Activated T-helper 2 cell treated with anti-CD3 and anti-CD28 coated beads, Interferon-gamma antibody, Interleukin-2, Interleukin-4, amounts not matched to agents 10 μg/mL and 5 μg/mL and 100 μg/mL, durations not matched to agents 14 hours and 24 hours and 36 hours (primary cell): ENCODE results near the gene CD300LG. TPM values are rescaled to one million over a fixed set of nuclear protein-coding genes. Genes with fewer than 3 reads are reported as not detected.

Source experiments
- DNase-seq: peaks from one replicate; pipeline ENCODE4 v3.0.0; 2021; ENCODE audit warnings: low spot score
- H3K27ac Mint-ChIP-seq: one replicate; pipeline ENCODE4 v1.8.0; 2021; ENCODE audit warnings: mixed read lengths
- H3K27me3 Mint-ChIP-seq: one replicate; pipeline ENCODE4 v1.8.0; 2021; ENCODE audit warnings: low read depth, mixed read lengths
- H3K36me3 Mint-ChIP-seq: one replicate; pipeline ENCODE4 v1.8.0; 2021; ENCODE audit warnings: low read depth, mixed read lengths
- H3K4me1 Mint-ChIP-seq: one replicate; pipeline ENCODE4 v1.8.0; 2021; ENCODE audit warnings: low read depth, mixed read lengths
- H3K4me3 Mint-ChIP-seq: one replicate; pipeline ENCODE4 v1.8.0; 2021; ENCODE audit warnings: low read depth, mild to moderate bottlenecking, moderate library complexity, mixed read lengths
- H3K9me3 Mint-ChIP-seq: one replicate; pipeline ENCODE4 v1.8.0; 2021; ENCODE audit warnings: mixed read lengths
- intact Hi-C: fragments of 100-400 bp; cut with micrococcal nuclease; formaldehyde crosslinking; loops from one replicate; pipeline ENCODE4 v1.15.1; 2023
- total RNA-seq: library from RNA; stranded (reverse); gene quantifications from 2 replicates; pipeline ENCODE4 v1.2.3, GENCODE V29; 2022

CD300LG gene
- total RNA-seq, 1 donor from 2014 or later, result not detected

DNA sequence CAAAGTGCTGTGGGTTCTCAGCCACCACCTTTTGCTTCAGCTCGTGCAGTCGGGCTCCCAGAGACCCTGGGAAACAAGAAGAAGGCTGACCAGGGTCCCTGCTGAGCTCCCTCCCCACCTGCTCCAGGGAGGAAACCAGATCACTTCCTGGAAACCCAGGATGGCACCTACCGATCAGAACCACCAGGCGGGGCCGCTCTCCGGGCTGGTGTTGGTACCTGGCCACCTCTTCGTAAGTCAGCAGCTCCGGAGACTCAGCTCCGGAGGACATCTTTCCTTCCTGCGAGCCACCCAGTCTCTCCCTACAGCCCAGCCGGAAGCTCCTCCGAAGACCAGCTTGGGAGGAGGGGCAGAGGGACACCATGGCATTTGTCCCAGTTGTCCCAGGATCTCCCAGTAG is 33.0 kb upstream of the CD300LG start:
- no peaks in the 10 kb centered on the region for H3K9me3 Mint-ChIP-seq
- H3K4me1 Mint-ChIP-seq, result no peaks in the 10 kb centered on the region
- DNase-seq, result no peak
- peaks cover 10% of the 10 kb centered on the region for H3K27me3 Mint-ChIP-seq
- no peaks in the 10 kb centered on the region for H3K36me3 Mint-ChIP-seq
- no peak overlapping the region for H3K27ac Mint-ChIP-seq
- intact Hi-C loops, result no loop called here
- no peak overlapping the region for H3K4me3 Mint-ChIP-seq

GRCh38 chr17:43814714-43815113 is 32.3 kb upstream of the CD300LG start:
- no peak for DNase-seq
- no peaks in the 10 kb centered on the region for H3K4me1 Mint-ChIP-seq
- intact Hi-C loops, result no loop called here
- no peaks in the 10 kb centered on the region for H3K9me3 Mint-ChIP-seq
- peaks cover 10% of the 10 kb centered on the region for H3K27me3 Mint-ChIP-seq
- no peak overlapping the region for H3K27ac Mint-ChIP-seq
- no peak overlapping the region for H3K4me3 Mint-ChIP-seq
- no peaks in the 10 kb centered on the region for H3K36me3 Mint-ChIP-seq

GRCh38 chr17:43816336-43817320 is 30.3 kb upstream of the CD300LG start:
- Mint-ChIP-seq H3K27ac (no peak overlapping the region), H3K9me3 (no peaks in the 10 kb centered on the region), H3K4me3 (no peak overlapping the region), H3K36me3 (no peaks in the 10 kb centered on the region), H3K27me3 (peaks cover 7% of the 10 kb centered on the region), H3K4me1 (no peaks in the 10 kb centered on the region)
- intact Hi-C loops, result no loop called here
- DNase-seq, result no peak

GRCh38 chr17:43817826-43818225 is 29.1 kb upstream of the CD300LG start:
- no peak overlapping the region for H3K4me3 Mint-ChIP-seq
- H3K27me3 Mint-ChIP-seq, result peaks cover 5% of the 10 kb centered on the region
- no peak overlapping the region for H3K27ac Mint-ChIP-seq
- intact Hi-C loops, result no loop called here
- no peaks in the 10 kb centered on the region for H3K36me3 Mint-ChIP-seq
- H3K9me3 Mint-ChIP-seq, result no peaks in the 10 kb centered on the region
- DNase-seq, result no peak
- H3K4me1 Mint-ChIP-seq, result no peaks in the 10 kb centered on the region

GRCh38 chr17:43818966-43819365 is 28.0 kb upstream of the CD300LG start:
- DNase-seq, result no peak
- Mint-ChIP-seq H3K36me3 (no peaks in the 10 kb centered on the region), H3K4me1 (no peaks in the 10 kb centered on the region), H3K4me3 (no peak overlapping the region), H3K27ac (no peak overlapping the region), H3K27me3 (peaks cover 11% of the 10 kb centered on the region), H3K9me3 (no peaks in the 10 kb centered on the region)
- intact Hi-C loops, result no loop called here

GRCh38 chr17:43820759-43821158 is 26.2 kb upstream of the CD300LG start:
- no peaks in the 10 kb centered on the region for H3K4me1 Mint-ChIP-seq
- no peak overlapping the region for H3K4me3 Mint-ChIP-seq
- H3K36me3 Mint-ChIP-seq, result no peaks in the 10 kb centered on the region
- DNase-seq, result no peak
- intact Hi-C loops, result no loop called here
- H3K27me3 Mint-ChIP-seq, result peaks cover 6% of the 10 kb centered on the region
- H3K9me3 Mint-ChIP-seq, result no peaks in the 10 kb centered on the region
- H3K27ac Mint-ChIP-seq, result no peak overlapping the region

DNA sequence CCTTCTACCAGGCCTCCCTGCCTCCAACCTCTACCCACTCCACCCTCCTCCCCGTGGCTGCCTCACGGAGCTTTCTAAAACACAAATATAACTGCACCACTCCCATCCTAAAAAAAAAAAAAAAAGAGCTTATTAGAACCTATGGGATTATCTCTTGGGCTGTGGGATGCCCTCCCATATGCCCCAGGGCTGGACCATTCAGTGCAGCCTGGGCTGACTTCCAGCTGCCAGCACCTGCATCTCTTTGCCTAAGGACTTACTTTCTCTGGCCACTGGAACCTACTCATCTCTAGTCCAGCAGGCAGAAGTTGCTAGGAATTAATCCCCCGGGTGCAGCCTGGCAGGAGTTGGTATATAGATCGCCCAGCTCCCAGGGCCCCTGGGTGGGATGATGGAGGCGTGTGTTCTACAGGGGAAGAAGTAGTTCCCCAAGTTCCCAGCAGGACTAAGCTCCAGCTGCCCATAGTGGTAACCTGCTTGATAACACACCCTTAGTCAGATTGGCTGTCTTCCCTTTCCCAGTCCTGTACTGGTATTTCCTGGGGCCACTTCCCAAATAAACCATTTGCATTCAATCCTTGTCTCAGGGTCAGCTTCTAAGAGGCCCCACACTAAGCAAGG is 24.3 kb upstream of the CD300LG start:
- H3K9me3 Mint-ChIP-seq, result no peaks in the 10 kb centered on the region
- H3K4me3 Mint-ChIP-seq, result no peak overlapping the region
- H3K27me3 Mint-ChIP-seq, result peaks cover 6% of the 10 kb centered on the region
- intact Hi-C loops, result no loop called here
- no peak for DNase-seq
- no peak overlapping the region for H3K27ac Mint-ChIP-seq
- H3K4me1 Mint-ChIP-seq, result no peaks in the 10 kb centered on the region
- no peaks in the 10 kb centered on the region for H3K36me3 Mint-ChIP-seq

DNA sequence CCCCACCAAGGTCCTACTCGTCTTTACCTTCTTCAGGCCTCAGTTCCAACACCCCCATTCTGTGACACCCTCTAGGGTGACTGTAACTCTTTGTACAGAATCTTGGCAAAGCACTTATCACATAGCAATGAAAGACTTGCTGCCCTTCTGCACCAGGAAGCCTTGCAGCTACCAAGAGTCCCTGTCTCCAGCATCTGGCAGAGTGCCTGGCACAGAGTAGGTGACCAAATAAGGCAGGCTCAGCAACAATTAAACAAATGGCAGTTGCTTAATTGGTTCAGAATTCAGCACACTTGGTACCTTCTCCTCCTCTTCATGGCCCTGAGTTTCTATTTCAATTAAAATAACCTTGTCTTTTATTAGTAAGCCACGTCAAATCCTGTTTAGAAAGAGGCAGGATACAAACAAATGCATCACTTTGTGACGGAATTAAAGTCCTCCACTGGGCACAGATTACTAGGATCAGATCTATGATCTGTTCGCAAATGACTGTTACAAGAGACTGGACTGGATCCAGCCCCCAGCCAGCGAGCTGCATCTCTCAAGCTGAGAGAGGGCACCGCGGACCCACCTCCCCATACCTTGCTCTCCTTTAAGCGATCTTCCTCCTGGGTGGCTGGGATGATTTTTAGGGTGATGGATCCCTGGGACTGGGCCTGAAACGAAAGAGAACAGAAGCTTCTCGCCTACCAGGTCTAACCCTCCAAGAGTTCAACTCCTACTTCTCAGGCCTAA is 23.5 kb upstream of the CD300LG start:
- no peak for DNase-seq
- no peaks in the 10 kb centered on the region for H3K4me1 Mint-ChIP-seq
- no peaks in the 10 kb centered on the region for H3K36me3 Mint-ChIP-seq
- intact Hi-C loops, result no loop called here
- H3K9me3 Mint-ChIP-seq, result no peaks in the 10 kb centered on the region
- H3K4me3 Mint-ChIP-seq, result no peak overlapping the region
- H3K27me3 Mint-ChIP-seq, result peaks cover 6% of the 10 kb centered on the region
- H3K27ac Mint-ChIP-seq, result no peak overlapping the region

DNA sequence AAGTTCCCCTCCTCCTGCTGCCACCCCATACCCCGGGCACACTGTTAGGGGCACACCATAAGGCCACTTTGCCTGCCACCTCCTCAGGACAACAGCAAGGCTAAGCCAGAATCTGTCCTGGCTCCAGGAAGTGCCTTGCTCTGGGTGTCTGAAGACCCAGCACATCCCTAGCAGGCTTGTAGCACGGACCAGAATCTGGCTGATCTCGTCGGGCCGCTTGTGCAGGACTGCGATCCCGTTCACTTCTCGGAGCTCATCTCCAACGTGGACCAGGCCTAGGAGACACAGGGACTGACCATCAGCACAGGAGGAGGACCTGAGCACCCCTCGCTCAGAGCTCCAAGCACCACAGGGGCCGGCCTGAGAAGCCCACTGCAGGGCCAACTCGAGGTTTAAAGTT is 21.4 kb upstream of the CD300LG start:
- H3K4me1 Mint-ChIP-seq, result peaks cover 2% of the 10 kb centered on the region
- intact Hi-C loops, result no loop called here
- no peak overlapping the region for H3K4me3 Mint-ChIP-seq
- H3K9me3 Mint-ChIP-seq, result no peaks in the 10 kb centered on the region
- H3K36me3 Mint-ChIP-seq, result no peaks in the 10 kb centered on the region
- peaks cover 13% of the 10 kb centered on the region for H3K27me3 Mint-ChIP-seq
- no peak for DNase-seq
- no peak overlapping the region for H3K27ac Mint-ChIP-seq

DNA sequence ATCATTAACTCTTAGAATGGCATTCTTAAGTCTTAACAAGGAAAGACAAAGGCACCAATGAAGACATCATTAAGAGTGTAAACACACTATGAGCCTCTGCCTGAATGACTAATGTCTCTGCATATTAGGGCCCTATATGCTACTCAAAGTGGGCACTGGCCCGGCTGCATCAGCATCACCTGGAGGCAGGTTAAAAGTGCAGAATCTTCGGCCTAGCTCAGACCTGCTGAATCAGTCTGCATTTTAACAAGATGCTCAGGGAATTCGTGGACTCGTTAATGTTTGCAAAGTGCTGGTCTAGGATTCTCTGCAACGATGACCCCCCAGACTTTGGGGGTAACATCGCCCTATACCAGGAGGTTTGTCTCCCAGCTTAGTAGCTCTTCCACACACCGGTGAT is 20.8 kb upstream of the CD300LG start:
- H3K27ac Mint-ChIP-seq, result no peak overlapping the region
- H3K4me3 Mint-ChIP-seq, result no peak overlapping the region
- intact Hi-C loops, result no loop called here
- peaks cover 6% of the 10 kb centered on the region for H3K4me1 Mint-ChIP-seq
- H3K27me3 Mint-ChIP-seq, result peaks cover 20% of the 10 kb centered on the region
- H3K36me3 Mint-ChIP-seq, result no peaks in the 10 kb centered on the region
- H3K9me3 Mint-ChIP-seq, result no peaks in the 10 kb centered on the region
- no peak for DNase-seq

DNA sequence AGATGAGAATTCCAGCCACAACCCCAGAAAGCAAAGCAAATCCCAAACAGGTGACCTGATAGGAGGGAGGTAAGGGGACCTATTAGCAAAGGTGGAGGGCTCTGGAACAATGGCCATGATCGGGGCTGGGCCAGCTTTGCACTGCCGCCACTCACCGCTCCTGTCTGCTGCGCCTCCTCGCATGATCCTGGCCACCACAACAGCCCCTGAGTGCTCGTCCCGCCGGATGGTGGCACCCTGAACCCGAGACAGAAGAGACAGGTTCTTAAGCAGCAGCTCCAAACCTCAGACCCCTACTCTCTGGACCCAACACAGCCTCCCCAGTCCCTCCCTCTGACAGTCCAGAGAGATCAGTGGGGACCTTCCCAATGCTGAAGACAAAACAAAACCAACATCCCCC is 19.4 kb upstream of the CD300LG start:
- no peak overlapping the region for H3K4me3 Mint-ChIP-seq
- no peak for DNase-seq
- peaks cover 6% of the 10 kb centered on the region for H3K4me1 Mint-ChIP-seq
- intact Hi-C loops, result no loop called here
- peaks cover 33% of the 10 kb centered on the region for H3K27me3 Mint-ChIP-seq
- H3K36me3 Mint-ChIP-seq, result no peaks in the 10 kb centered on the region
- no peak overlapping the region for H3K27ac Mint-ChIP-seq
- H3K9me3 Mint-ChIP-seq, result no peaks in the 10 kb centered on the region

GRCh38 chr17:43829738-43830137 is 17.2 kb upstream of the CD300LG start:
- intact Hi-C loops, result no loop called here
- DNase-seq, result no peak
- Mint-ChIP-seq H3K27ac (no peak overlapping the region), H3K4me3 (no peak overlapping the region), H3K4me1 (peaks cover 13% of the 10 kb centered on the region), H3K9me3 (peaks cover 3% of the 10 kb centered on the region), H3K27me3 (peaks cover 41% of the 10 kb centered on the region), H3K36me3 (no peaks in the 10 kb centered on the region)
